Hematopoietic multipotent progenitor cell treated with erythropoietin and hydrocortisone succinate and interleukin-3 and kit ligand, for 17 days (in vitro differentiated cells): Measurements from ENCODE around the gene ZNF138.
"Not testable (repeated sequence)": the region's sequence is repeated elsewhere in the genome, so short reads cannot be mapped to it uniquely, and the experiment has no call there.

Experiments
- DNase-seq: peaks from one replicate; pipeline ENCODE4 v3.0.0-alpha.2; 2015; ENCODE audit warnings: low spot score

The ZNF138 gene

GRCh38 chr7:64838691-64839090 is 44.5 kb downstream of the ZNF138 start:
- DNase-seq = no peak

GRCh38 chr7:64839910-64840309 is 45.7 kb downstream of the ZNF138 start:
- DNase-seq = no peak

- DNase-seq = no peak
Measured at GRCh38 chr7:64849250-64849923, 55.2 kb downstream of the ZNF138 start.

GRCh38 chr7:64849924-64850499 is 55.8 kb downstream of the ZNF138 start:
- no peak for DNase-seq

- no peak for DNase-seq
Measured at GRCh38 chr7:64853679-64854078, 59.5 kb downstream of the ZNF138 start.

GRCh38 chr7:64854969-64855368 is 60.7 kb downstream of the ZNF138 start:
- no peak for DNase-seq

GRCh38 chr7:64863021-64863420 is 68.8 kb downstream of the ZNF138 start:
- no peak for DNase-seq

- not testable (repeated sequence) for DNase-seq
Measured at GRCh38 chr7:64863530-64863929, 69.3 kb downstream of the ZNF138 start.

GRCh38 chr7:64863969-64864368 is 69.7 kb downstream of the ZNF138 start:
- no peak for DNase-seq

- no peak for DNase-seq
Measured at GRCh38 chr7:64867863-64868440, 73.7 kb downstream of the ZNF138 start.

GRCh38 chr7:64868499-64868898 is 74.3 kb downstream of the ZNF138 start:
- DNase-seq = no peak

- no peak for DNase-seq
Measured at GRCh38 chr7:64869121-64869725, 75.0 kb downstream of the ZNF138 start.

GRCh38 chr7:64869912-64870562 is 75.8 kb downstream of the ZNF138 start:
- no peak for DNase-seq

- no peak for DNase-seq
Measured at GRCh38 chr7:64870656-64871055, 76.4 kb downstream of the ZNF138 start.

GRCh38 chr7:64871761-64872160 is 77.5 kb downstream of the ZNF138 start:
- DNase-seq = no peak

- no peak for DNase-seq
Measured at GRCh38 chr7:64872351-64873154, 78.3 kb downstream of the ZNF138 start.

- DNase-seq = no peak
Measured at GRCh38 chr7:64873155-64873500, 78.9 kb downstream of the ZNF138 start.

- no peak for DNase-seq
Measured at GRCh38 chr7:64873517-64873916, 79.3 kb downstream of the ZNF138 start.

GRCh38 chr7:64874114-64874513 is 79.9 kb downstream of the ZNF138 start:
- no peak for DNase-seq

GRCh38 chr7:64874562-64875250 is 80.5 kb downstream of the ZNF138 start:
- DNase-seq = no peak

- no peak for DNase-seq
Measured at GRCh38 chr7:64875258-64875657, 81.0 kb downstream of the ZNF138 start.
